AG04450 (cell line): Measurements from ENCODE around the gene SHISA9. TPM values are rescaled to one million over a fixed set of nuclear protein-coding genes. Genes with fewer than 3 reads are reported as not detected.
"Not testable (repeated sequence)": the region's sequence is repeated elsewhere in the genome, so short reads cannot be mapped to it uniquely, and the experiment has no call there.

Source experiments
- CTCF ChIA-PET: fragments of 300-600, 350-600 bp; formaldehyde crosslinking; extraction: SDS; loops from one replicate; lab custom pipeline; 2022; ENCODE audit warnings: antibody characterized with exemption, inconsistent platforms; lab: Charles Lee
- POLR2A ChIA-PET: fragments of 350-600 bp; formaldehyde crosslinking; extraction: SDS; loops from one replicate; lab custom pipeline; 2021; ENCODE audit warnings: antibody characterized with exemption, inconsistent platforms; lab: Yijun Ruan, JAX
- DNase-seq: peaks from one replicate; pipeline ENCODE4 v3.0.0-alpha.2; 2011; ENCODE audit warnings: low read depth, low spot score
- H3K27ac ChIP-seq: one replicate; pipeline ENCODE4 v1.5.1; 2012; ENCODE audit warnings: low read depth, low read length, control low read depth
- H3K27me3 ChIP-seq: one replicate; pipeline ENCODE4 v1.6.0; 2012; ENCODE audit warnings: low read length; ENCODE audit not compliant: control insufficient read depth, insufficient read depth
- H3K4me3 ChIP-seq: 2 replicates; pipeline ENCODE4 v1.5.1; 2011; ENCODE audit warnings: mild to moderate bottlenecking, low read depth, low read length, control low read depth
- H3K9me3 ChIP-seq: 2 replicates; pipeline ENCODE4 v1.5.1; 2012; ENCODE audit warnings: low read length; ENCODE audit not compliant: control insufficient read depth, insufficient read depth
- polyA minus RNA-seq: library from RNA; depleted of rRNA, polyadenylated mRNA; stranded (reverse); fragments of >200 nt; gene quantifications from 2 replicates; pipeline ENCODE4 v1.2.3, GENCODE V29; 2011; rRNA and poly(A)+ RNA removed
- polyA plus RNA-seq: library from polyadenylated mRNA; depleted of rRNA; stranded (reverse); fragments of >200 nt; gene quantifications from 2 replicates; pipeline ENCODE4 v1.2.3, GENCODE V29; 2011; rRNA removed
- TF ChIP-seq, protein P1 (sequence below): IDR thresholded peaks from 2 replicates; pipeline ENCODE4 v1.5.1; 2011; ENCODE audit warnings: low read depth, low read length, control low read depth, inconsistent platforms

SHISA9 gene
- polyA plus RNA-seq, result not detected in 2 replicates
- polyA minus RNA-seq, result 0.09 TPM in 2 replicates

DNA sequence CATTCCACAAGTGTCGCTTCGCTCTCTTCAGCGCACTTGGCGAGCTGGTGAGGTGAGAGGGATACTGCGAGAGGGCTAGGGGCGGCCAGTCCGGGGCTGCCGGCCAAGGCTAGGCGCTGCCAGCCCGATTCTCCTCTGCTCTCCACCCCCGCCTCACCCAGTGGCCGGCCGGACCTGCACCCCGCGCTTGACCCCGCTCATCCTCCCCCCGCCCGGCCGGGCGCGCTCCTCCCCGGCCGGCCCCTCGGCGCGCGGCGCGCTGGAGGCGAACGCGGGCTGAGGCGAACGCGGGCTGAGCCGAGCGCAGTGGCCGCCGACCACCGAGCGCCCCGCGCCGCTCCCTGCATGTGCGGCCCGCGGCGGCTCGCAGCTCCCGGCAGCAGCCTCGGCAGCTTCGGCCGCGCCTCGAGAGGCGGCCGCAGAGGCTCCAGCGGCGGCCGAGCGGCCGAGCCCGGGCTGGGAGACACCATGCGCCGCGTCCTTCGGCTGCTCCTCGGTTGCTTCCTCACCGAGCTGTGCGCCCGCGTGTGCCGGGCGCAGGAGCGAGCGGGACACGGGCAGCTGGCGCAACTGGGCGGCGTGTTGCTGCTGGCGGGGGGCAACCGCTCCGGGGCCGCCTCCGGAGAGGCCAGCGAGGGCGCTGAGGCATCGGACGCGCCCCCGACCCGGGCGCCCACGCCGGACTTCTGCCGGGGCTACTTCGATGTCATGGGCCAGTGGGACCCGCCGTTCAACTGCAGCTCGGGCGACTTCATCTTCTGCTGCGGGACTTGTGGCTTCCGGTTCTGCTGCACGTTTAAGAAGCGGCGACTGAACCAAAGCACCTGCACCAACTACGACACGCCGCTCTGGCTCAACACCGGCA lies at the start of gene SHISA9:
SHISA9 (plus strand) TSS at position 2 of the 865 bp plus-strand sequence.
- no peak within 1 kb of the TSS for H3K27ac ChIP-seq
- peaks cover 4% of the 10 kb centered on the region; the same call in 1 of the 2 replicates for H3K9me3 ChIP-seq
- TF ChIP-seq, protein P1, sequence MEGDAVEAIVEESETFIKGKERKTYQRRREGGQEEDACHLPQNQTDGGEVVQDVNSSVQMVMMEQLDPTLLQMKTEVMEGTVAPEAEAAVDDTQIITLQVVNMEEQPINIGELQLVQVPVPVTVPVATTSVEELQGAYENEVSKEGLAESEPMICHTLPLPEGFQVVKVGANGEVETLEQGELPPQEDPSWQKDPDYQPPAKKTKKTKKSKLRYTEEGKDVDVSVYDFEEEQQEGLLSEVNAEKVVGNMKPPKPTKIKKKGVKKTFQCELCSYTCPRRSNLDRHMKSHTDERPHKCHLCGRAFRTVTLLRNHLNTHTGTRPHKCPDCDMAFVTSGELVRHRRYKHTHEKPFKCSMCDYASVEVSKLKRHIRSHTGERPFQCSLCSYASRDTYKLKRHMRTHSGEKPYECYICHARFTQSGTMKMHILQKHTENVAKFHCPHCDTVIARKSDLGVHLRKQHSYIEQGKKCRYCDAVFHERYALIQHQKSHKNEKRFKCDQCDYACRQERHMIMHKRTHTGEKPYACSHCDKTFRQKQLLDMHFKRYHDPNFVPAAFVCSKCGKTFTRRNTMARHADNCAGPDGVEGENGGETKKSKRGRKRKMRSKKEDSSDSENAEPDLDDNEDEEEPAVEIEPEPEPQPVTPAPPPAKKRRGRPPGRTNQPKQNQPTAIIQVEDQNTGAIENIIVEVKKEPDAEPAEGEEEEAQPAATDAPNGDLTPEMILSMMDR, result no peak
- CTCF ChIA-PET, result no interaction called here
- no peak within 1 kb of the TSS for H3K4me3 ChIP-seq
- H3K27me3 ChIP-seq, result peaks cover 6% of the 10 kb centered on the region
- POLR2A ChIA-PET, result no interaction called here
- DNase-seq, result no peak

DNA sequence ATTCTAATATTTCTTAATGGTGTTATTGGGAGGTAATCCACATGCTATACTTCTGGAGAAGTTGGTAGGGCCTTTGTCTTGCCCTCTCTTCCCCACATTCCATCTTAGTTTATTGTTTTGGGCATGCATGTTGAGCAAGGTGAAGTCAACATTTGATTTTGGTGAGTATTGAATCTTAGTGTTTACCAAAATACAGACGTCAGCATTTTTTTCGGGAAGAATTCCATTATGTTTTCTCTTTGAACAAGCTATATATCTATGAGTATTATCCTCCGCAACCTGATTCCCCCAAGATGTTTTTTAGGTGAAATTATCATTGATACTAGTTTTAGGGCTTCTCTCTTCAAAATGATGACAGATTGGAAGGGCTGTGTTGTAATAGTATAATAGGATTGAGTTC lies 47.4 kb upstream of the SHISA9 start:
- Histone ChIP-seq H3K4me3 (no peak overlapping the region), H3K9me3 (peaks cover 24% of the 10 kb centered on the region), H3K27ac (no peak overlapping the region), H3K27me3 (no peaks in the 10 kb centered on the region)
- ChIA-PET POLR2A (no interaction called here), CTCF (no interaction called here)
- TF ChIP-seq, protein P1, result no peak
- DNase-seq, result no peak

DNA sequence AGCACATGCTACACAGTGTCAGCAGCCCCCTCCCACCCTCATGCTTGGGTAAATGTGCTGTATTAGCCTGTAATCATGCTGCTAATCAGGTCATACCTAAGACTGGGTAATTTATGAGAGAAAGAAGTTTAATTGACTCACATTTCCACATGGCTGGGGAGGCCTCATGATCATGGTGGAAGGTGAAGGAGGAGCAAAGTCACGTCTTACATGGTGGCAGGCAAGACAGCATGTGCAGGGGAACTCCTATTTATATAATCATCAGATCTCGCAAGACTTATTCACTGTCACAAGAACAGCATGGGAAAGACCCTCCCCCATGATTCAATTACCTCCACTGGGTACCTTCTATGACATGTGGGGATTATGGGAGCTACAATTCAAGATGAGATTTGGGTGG lies 44.0 kb upstream of the SHISA9 start:
- DNase-seq, POLR2A ChIA-PET, CTCF ChIA-PET, H3K27me3 ChIP-seq, H3K27ac ChIP-seq, H3K4me3 ChIP-seq: not testable (repeated sequence)
- peaks cover 30% of the 10 kb centered on the region for H3K9me3 ChIP-seq

DNA sequence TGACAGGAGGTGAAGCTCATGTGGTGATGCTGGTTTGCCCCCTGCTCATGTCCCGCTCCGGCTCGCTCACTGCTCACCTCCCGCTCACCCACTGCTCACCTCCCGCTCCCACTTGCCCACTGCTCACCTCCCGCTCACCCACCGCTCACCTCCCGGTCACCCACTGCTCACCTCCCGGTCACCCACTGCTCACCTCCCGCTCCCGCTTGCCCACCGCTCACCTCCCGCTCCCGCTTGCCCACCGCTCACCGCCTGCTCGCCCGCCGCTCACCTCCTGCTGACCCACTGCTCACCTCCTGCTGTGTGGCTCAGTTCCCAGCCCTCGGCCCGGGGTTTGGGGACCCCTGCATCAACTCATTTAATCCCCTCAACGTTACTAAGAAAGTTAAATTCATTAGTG lies 39.1 kb upstream of the SHISA9 start:
- H3K27ac ChIP-seq, result no peak overlapping the region
- H3K4me3 ChIP-seq, result no peak overlapping the region
- POLR2A ChIA-PET, result no interaction called here
- H3K27me3 ChIP-seq, result no peaks in the 10 kb centered on the region
- H3K9me3 ChIP-seq, result peaks cover 28% of the 10 kb centered on the region
- CTCF ChIA-PET, result no interaction called here
- TF ChIP-seq, protein P1, result no peak
- no peak for DNase-seq

DNA sequence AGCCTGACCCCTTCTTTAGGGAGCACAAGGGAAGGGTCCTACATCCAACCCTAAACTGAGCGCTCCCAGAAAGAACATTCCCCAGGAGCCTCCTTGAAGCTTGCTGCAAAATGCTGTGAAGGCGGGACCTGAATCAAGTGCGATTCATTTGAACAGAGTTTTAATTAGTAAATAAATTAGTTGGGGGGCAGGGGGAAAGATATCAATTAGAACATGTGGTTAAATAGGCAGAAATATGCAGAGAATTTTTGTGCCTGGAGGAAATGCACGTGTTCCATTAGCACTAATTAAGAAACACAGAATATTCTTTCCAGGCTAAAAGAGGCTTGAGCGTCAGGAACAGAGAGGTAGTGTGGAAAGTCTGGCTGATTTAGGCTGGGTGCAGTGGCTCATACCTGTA lies 38.5 kb upstream of the SHISA9 start:
- H3K27me3 ChIP-seq, result no peaks in the 10 kb centered on the region
- no peak overlapping the region for H3K4me3 ChIP-seq
- peaks cover 33% of the 10 kb centered on the region for H3K9me3 ChIP-seq
- ChIA-PET POLR2A (no interaction called here), CTCF (no interaction called here)
- TF ChIP-seq, protein P1, result no peak
- no peak for DNase-seq
- H3K27ac ChIP-seq, result no peak overlapping the region
